Adipocyte (in vitro differentiated cells): ENCODE measurements around the gene SKI.
A peak's percentile ranks its signal among the peaks of the same experiment; 100 is the strongest.

Experiments
- DNase-seq: peaks from one replicate; pipeline ENCODE4 v3.0.0-alpha.2; 2015; ENCODE audit warnings: low read depth
- H3K27me3 ChIP-seq: replicated peaks from 2 replicates; pipeline ENCODE4 v1.7.0; 2013; ENCODE audit warnings: mild to moderate bottlenecking, low read length, moderate library complexity; ENCODE audit not compliant: control insufficient read depth, insufficient read depth
- H3K36me3 ChIP-seq: 2 replicates; pipeline ENCODE4 v1.7.0; 2013; ENCODE audit warnings: low read length, mild to moderate bottlenecking, moderate library complexity; ENCODE audit not compliant: control insufficient read depth, insufficient read depth, severe bottlenecking
- H3K4me1 ChIP-seq: 2 replicates; pipeline ENCODE4 v1.7.0; 2013; ENCODE audit warnings: mild to moderate bottlenecking, low read length, moderate library complexity; ENCODE audit not compliant: control insufficient read depth, insufficient read depth
- H3K4me3 ChIP-seq: 2 replicates; pipeline ENCODE4 v1.7.0; 2013; ENCODE audit warnings: mild to moderate bottlenecking, low read length, moderate library complexity
- H3K9ac ChIP-seq: 2 replicates; pipeline ENCODE4 v1.7.0; 2013; ENCODE audit warnings: mild to moderate bottlenecking, low read length, moderate library complexity
- H3K9me3 ChIP-seq: 2 replicates; pipeline ENCODE4 v1.7.0; 2013; ENCODE audit warnings: mild to moderate bottlenecking, low read length, moderate library complexity; ENCODE audit not compliant: control insufficient read depth

The SKI gene

GRCh38 chr1:2228157-2228594, at the start of gene SKI:
Gene SKI (plus strand): TSS chr1:2228319. CDS start chr1:2228767, 448 bp downstream.
- Histone ChIP-seq H3K9me3 (no peaks in the 10 kb centered on the region), H3K4me1 (peaks cover 23% of the 10 kb centered on the region), H3K27me3 (no peaks in the 10 kb centered on the region), H3K36me3 (no peaks in the 10 kb centered on the region), H3K4me3 (peak within 1 kb of the TSS; percentile 92), H3K9ac (peak within 1 kb of the TSS; percentile 98)
- DNase-seq = peak; percentile 49

- Histone ChIP-seq H3K9ac (no peak overlapping the region), H3K4me1 (peaks cover 7% of the 10 kb centered on the region), H3K9me3 (no peaks in the 10 kb centered on the region), H3K4me3 (no peak overlapping the region), H3K27me3 (no peaks in the 10 kb centered on the region), H3K36me3 (no peaks in the 10 kb centered on the region)
- DNase-seq = no peak
These were observed 49.2 kb upstream of the SKI start for GRCh38 chr1:2178875-2179274.

DNA sequence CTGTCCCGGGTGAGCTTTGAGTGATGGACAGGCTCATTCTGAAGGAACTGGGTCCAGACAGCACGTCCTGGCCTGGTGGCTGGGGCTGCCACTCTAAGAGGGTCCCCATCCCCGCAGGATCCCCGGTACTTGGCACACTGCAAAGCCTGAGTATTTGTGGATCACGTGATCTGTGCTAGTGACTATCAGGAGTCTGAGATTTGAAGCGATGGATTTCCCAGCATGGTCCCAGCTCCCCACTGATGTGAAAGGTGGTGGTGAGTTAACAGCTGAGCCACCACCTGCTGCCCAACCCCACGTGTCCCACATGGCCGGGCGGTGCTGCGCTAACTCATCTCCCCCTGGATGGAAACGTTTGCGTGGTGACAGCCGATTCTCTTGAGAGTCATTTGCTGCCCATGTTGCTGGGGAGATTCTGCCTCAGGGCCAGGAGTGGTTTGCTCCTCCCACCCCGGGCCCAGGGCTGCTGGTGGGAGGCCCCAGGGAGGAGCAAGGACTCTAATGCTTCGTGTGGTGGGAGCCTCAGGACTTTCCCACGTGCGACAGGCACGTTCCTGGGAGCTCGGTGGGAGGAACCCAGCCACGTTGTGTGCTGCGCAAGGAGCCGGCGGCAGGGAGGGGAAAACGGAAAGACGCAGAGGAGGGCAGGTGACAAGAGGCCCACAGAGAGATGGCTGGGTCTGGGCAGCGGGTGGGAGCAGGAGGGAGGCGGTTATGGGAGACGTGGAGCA, 48.7 kb upstream of the SKI start:
- Histone ChIP-seq H3K27me3 (no peaks in the 10 kb centered on the region), H3K4me1 (peaks cover 6% of the 10 kb centered on the region), H3K36me3 (no peaks in the 10 kb centered on the region), H3K4me3 (no peak overlapping the region), H3K9me3 (no peaks in the 10 kb centered on the region), H3K9ac (no peak overlapping the region)
- DNase-seq = no peak

DNA sequence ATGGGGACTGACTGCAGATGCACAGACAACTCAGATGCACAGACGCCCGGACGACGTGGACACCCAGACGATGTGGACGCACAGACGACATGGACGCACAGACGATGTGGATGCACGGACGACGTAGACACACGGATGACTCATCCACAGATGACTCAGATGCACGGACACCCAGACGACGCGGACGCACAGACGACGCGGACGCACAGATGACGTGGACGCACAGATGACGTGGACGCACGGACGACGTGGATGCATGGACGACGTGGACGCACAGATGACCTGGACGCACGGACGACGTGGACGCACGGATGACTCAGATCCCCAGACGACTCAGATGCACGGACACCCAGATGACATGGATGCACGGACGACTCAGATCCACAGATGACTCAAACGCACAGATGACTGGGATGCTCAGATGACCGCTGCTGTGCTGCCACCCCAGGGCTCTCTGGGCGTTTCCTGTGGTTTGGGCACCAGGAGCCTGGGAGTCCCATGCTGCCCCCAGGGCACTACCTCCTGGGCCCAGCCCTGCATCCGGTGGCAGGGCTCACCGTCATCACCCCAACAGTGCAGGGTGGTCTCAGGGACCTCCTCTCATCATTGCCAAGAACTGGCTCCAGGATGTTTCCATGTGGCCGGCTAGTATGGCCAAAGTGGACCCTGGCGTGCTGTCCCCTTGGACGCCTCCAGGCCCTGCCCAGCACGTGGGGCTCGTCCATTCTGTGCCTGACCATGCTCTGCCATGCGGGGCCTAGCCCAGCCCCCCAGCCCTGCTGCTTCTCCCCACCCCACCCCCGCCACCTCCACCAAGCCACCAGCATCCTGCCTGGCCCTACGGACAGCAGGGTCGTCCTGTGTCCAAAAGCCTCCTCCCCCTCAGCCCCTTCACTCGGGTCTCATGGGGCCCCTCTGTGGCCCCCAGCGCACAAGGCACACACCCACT, 47.5 kb upstream of the SKI start:
- no peaks in the 10 kb centered on the region for H3K4me1 ChIP-seq
- no peak overlapping the region for H3K9ac ChIP-seq
- H3K27me3 ChIP-seq = no peaks in the 10 kb centered on the region
- DNase-seq = no peak
- no peak overlapping the region for H3K4me3 ChIP-seq
- no peaks in the 10 kb centered on the region for H3K9me3 ChIP-seq
- no peaks in the 10 kb centered on the region for H3K36me3 ChIP-seq

GRCh38 chr1:2181271-2181670, 46.8 kb upstream of the SKI start:
- H3K4me3 ChIP-seq = no peak overlapping the region
- H3K9ac ChIP-seq = no peak overlapping the region
- H3K36me3 ChIP-seq = no peaks in the 10 kb centered on the region
- no peaks in the 10 kb centered on the region for H3K9me3 ChIP-seq
- DNase-seq = no peak
- H3K27me3 ChIP-seq = no peaks in the 10 kb centered on the region
- no peaks in the 10 kb centered on the region for H3K4me1 ChIP-seq

- Histone ChIP-seq H3K4me3 (no peak overlapping the region), H3K9me3 (no peaks in the 10 kb centered on the region), H3K36me3 (no peaks in the 10 kb centered on the region), H3K27me3 (no peaks in the 10 kb centered on the region), H3K9ac (no peak overlapping the region), H3K4me1 (no peaks in the 10 kb centered on the region)
- DNase-seq = no peak
These were observed 46.4 kb upstream of the SKI start for GRCh38 chr1:2181752-2182151.

DNA sequence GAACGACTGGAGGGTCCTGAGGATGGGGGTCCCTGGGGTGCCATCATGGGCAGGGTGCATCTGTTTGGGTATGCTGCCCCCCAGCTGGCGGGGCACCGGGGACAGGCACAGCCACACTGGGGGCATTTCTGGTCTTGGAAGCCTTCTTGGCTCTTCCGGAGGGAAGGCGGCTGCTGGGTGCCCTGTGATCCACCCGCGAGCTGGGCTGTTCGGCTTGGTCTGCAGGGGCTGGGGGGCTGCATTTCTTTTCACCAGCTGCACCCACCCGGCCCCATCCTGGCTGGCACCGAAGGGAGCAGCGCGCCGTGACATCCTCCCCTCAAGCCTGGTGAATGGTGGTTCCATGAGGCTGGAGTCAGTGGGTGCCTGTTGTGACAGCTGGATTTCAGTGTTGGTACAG, 45.7 kb upstream of the SKI start:
- Histone ChIP-seq H3K4me3 (no peak overlapping the region), H3K4me1 (no peaks in the 10 kb centered on the region), H3K27me3 (no peaks in the 10 kb centered on the region), H3K36me3 (no peaks in the 10 kb centered on the region), H3K9me3 (no peaks in the 10 kb centered on the region), H3K9ac (no peak overlapping the region)
- DNase-seq = no peak

DNA sequence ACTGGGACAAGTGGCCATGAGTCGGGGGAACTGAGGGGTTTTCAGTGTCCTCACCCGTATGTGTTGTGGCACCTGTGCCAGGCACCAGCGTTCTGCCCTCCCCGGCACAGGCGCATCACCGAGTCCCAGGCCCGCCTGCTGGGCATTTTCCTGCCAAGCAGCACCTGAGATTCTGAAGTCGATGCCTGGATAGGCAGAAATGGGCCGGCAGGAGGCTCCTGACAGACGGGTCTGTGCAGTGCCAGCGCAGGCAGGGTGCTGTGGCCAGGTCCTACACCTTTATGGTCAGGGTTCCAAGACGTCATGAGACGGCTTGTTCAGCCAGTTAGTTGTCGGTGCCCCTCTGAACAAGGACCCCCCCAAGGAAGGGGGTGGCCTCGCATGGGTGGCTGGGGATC, 44.2 kb upstream of the SKI start:
- Histone ChIP-seq H3K36me3 (no peaks in the 10 kb centered on the region), H3K4me3 (no peak overlapping the region), H3K9ac (no peak overlapping the region), H3K9me3 (no peaks in the 10 kb centered on the region), H3K27me3 (no peaks in the 10 kb centered on the region), H3K4me1 (peaks cover under 1% of the 10 kb centered on the region)
- DNase-seq = no peak

DNA sequence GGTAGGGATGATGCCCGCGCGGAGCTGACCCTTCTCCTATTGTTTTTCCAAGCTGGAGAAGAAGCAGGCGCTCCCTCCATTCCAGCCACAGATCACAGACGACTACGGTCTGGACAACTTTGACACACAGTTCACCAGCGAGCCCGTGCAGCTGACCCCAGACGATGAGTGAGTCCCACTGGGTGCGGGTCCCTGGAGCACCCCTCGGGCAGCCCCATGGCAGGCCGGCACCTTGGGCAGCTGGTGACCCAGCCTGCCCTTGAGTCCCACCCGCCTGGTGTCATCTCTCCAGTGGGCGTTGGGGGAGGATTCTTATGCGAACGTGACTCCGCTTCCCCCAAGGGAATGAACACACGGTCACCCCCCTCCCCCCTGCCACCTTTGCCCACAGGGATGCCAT, 43.6 kb upstream of the SKI start:
- Histone ChIP-seq H3K27me3 (no peaks in the 10 kb centered on the region), H3K4me3 (no peak overlapping the region), H3K4me1 (peaks cover 5% of the 10 kb centered on the region), H3K9ac (no peak overlapping the region), H3K9me3 (no peaks in the 10 kb centered on the region), H3K36me3 (no peaks in the 10 kb centered on the region)
- DNase-seq = no peak

DNA sequence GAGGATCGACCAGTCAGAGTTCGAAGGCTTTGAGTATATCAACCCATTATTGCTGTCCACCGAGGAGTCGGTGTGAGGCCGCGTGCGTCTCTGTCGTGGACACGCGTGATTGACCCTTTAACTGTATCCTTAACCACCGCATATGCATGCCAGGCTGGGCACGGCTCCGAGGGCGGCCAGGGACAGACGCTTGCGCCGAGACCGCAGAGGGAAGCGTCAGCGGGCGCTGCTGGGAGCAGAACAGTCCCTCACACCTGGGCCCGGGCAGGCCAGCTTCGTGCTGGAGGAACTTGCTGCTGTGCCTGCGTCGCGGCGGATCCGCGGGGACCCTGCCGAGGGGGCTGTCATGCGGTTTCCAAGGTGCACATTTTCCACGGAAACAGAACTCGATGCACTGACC, 43.2 kb upstream of the SKI start:
- H3K9me3 ChIP-seq = no peaks in the 10 kb centered on the region
- peaks cover 5% of the 10 kb centered on the region for H3K4me1 ChIP-seq
- no peak for DNase-seq
- H3K27me3 ChIP-seq = no peaks in the 10 kb centered on the region
- H3K4me3 ChIP-seq = no peak overlapping the region
- no peaks in the 10 kb centered on the region for H3K36me3 ChIP-seq
- H3K9ac ChIP-seq = no peak overlapping the region
